HG02943 (cell line): ENCODE results near the gene PRDX1.
"Not testable (repeated sequence)": the region's sequence is repeated elsewhere in the genome, so short reads cannot be mapped to it uniquely, and the experiment has no call there.

Experiments used
- ATAC-seq: cut with Tn5 transposase; IDR thresholded peaks from one replicate; pipeline ENCODE4 v1.9.1; 2021; ENCODE audit warnings: mild to moderate bottlenecking, low read depth, moderate library complexity; ENCODE audit not compliant: unreplicated experiment

The PRDX1 gene

GRCh38 chr1:45536886-45537285 is 15.2 kb upstream of the PRDX1 start:
- ATAC-seq = no peak

GRCh38 chr1:45535988-45536766 is 14.5 kb upstream of the PRDX1 start:
- ATAC-seq = no peak

- no peak for ATAC-seq
Observed at GRCh38 chr1:45531873-45532272, 10.2 kb upstream of the PRDX1 start.

GRCh38 chr1:45530632-45531135 is 9.0 kb upstream of the PRDX1 start:
- ATAC-seq = no peak

GRCh38 chr1:45526135-45526644 is 4.5 kb upstream of the PRDX1 start:
- ATAC-seq = no peak

GRCh38 chr1:45523975-45524374 is 2.3 kb upstream of the PRDX1 start:
- ATAC-seq = not testable (repeated sequence)

GRCh38 chr1:45523516-45523915 is 1.8 kb upstream of the PRDX1 start:
- not testable (repeated sequence) for ATAC-seq

GRCh38 chr1:45522324-45523104 is 830 bp upstream of the PRDX1 start:
- no peak for ATAC-seq

- not testable (repeated sequence) for ATAC-seq
Observed at GRCh38 chr1:45519774-45520173, 1.9 kb downstream of the PRDX1 start.

GRCh38 chr1:45518910-45519309 is 2.8 kb downstream of the PRDX1 start:
- ATAC-seq = no peak

- ATAC-seq = not testable (repeated sequence)
Observed at GRCh38 chr1:45518366-45518765, 3.3 kb downstream of the PRDX1 start.

- ATAC-seq = no peak
Observed at GRCh38 chr1:45516465-45516864, 5.2 kb downstream of the PRDX1 start.

GRCh38 chr1:45516036-45516435 is 5.6 kb downstream of the PRDX1 start:
- no peak for ATAC-seq

GRCh38 chr1:45513532-45514260 is 8.0 kb downstream of the PRDX1 start:
- not testable (repeated sequence) for ATAC-seq

- ATAC-seq = no peak
Observed at GRCh38 chr1:45512641-45513054, 9.0 kb downstream of the PRDX1 start.

- ATAC-seq = no peak
Observed at GRCh38 chr1:45510972-45511527, 10.6 kb downstream of the PRDX1 start.

- no peak for ATAC-seq
Observed at GRCh38 chr1:45510036-45510971, 11.4 kb downstream of the PRDX1 start.

- ATAC-seq = no peak
Observed at GRCh38 chr1:45508295-45509151, 13.2 kb downstream of the PRDX1 start.
